Mesendoderm (in vitro differentiated cells): Measurements from ENCODE around the gene SRRM3.
A peak's percentile ranks its signal among the peaks of the same experiment; 100 is the strongest.
"Not testable (repeated sequence)": the region's sequence is repeated elsewhere in the genome, so short reads cannot be mapped to it uniquely, and the experiment has no call there.

Experiments used
- DNase-seq: peaks from one replicate; pipeline ENCODE4 v3.0.0; 2013
- H2AK5ac ChIP-seq: 2 replicates; pipeline ENCODE4 v1.6.1; 2013; ENCODE audit warnings: low read length, inconsistent platforms
- H2BK120ac ChIP-seq: 2 replicates; pipeline ENCODE4 v1.6.1; 2013; ENCODE audit warnings: low read depth, mild to moderate bottlenecking, low read length, moderate library complexity, mixed read lengths
- H2BK15ac ChIP-seq: replicated peaks from 2 replicates; pipeline ENCODE4 v1.6.1; 2013; ENCODE audit warnings: low read depth, mild to moderate bottlenecking, moderate library complexity
- H2BK5ac ChIP-seq: 2 replicates; pipeline ENCODE4 v1.6.1; 2013; ENCODE audit warnings: low read length, inconsistent platforms
- H3K18ac ChIP-seq: 2 replicates; pipeline ENCODE4 v1.6.1; 2013; ENCODE audit warnings: mild to moderate bottlenecking, low read length, mixed read lengths
- H3K23ac ChIP-seq: one replicate; pipeline ENCODE4 v1.6.1; 2013; ENCODE audit warnings: low read length
- H3K27ac ChIP-seq: 2 replicates; pipeline ENCODE4 v1.5.1; 2013; ENCODE audit warnings: low read depth, mild to moderate bottlenecking, inconsistent platforms, low read length, moderate library complexity
- H3K27me3 ChIP-seq: 2 replicates; pipeline ENCODE4 v1.6.1; 2013; ENCODE audit warnings: low read length, control low read depth, mild to moderate bottlenecking, inconsistent platforms; ENCODE audit not compliant: insufficient read depth, poor library complexity
- H3K36me3 ChIP-seq: 2 replicates; pipeline ENCODE4 v1.6.1; 2013; ENCODE audit warnings: low read length, inconsistent platforms; ENCODE audit not compliant: control insufficient read depth, insufficient read depth
- H3K4ac ChIP-seq: one replicate; pipeline ENCODE4 v1.6.1; 2013; ENCODE audit warnings: low read depth, mild to moderate bottlenecking, low read length, moderate library complexity
- H3K4me1 ChIP-seq: 2 replicates; pipeline ENCODE4 v1.6.1; 2013; ENCODE audit warnings: low read depth, low read length, inconsistent platforms; ENCODE audit not compliant: control insufficient read depth
- H3K4me2 ChIP-seq: 2 replicates; pipeline ENCODE4 v1.6.1; 2013; ENCODE audit warnings: low read length
- H3K4me3 ChIP-seq: 2 replicates; pipeline ENCODE4 v1.5.1; 2013; ENCODE audit warnings: mild to moderate bottlenecking, low read length
- H3K56ac ChIP-seq: one replicate; pipeline ENCODE4 v1.6.1; 2013; ENCODE audit warnings: low read length
- H3K79me1 ChIP-seq: 2 replicates; pipeline ENCODE4 v1.6.1; 2013; ENCODE audit warnings: low read length, inconsistent platforms
- H3K79me2 ChIP-seq: 2 replicates; pipeline ENCODE4 v1.6.1; 2013; ENCODE audit warnings: mild to moderate bottlenecking, low read length; ENCODE audit not compliant: control insufficient read depth, insufficient read depth
- H3K9ac ChIP-seq: 2 replicates; pipeline ENCODE4 v1.6.1; 2013; ENCODE audit warnings: low read length, inconsistent platforms
- H4K5ac ChIP-seq: one replicate; pipeline ENCODE4 v1.6.1; 2013; ENCODE audit warnings: low read length
- H4K8ac ChIP-seq: one replicate; pipeline ENCODE4 v1.6.1; 2013; ENCODE audit warnings: low read depth, mild to moderate bottlenecking, control low read depth, low read length, moderate library complexity
- WGBS: extraction: QIAGEN DNeasy Blood & Tissue Kit; methylation state at CpG from one replicate; pipeline ENCODE4 v1.1.7; 2013; ENCODE audit warnings: low lambda C conversion rate, missing lambda C conversion rate; ENCODE audit not compliant: insufficient coverage; ENCODE audit errors: extremely low coverage; 5-methylcytosine and 5-hydroxymethylcytosine counted together

Gene SRRM3

DNA sequence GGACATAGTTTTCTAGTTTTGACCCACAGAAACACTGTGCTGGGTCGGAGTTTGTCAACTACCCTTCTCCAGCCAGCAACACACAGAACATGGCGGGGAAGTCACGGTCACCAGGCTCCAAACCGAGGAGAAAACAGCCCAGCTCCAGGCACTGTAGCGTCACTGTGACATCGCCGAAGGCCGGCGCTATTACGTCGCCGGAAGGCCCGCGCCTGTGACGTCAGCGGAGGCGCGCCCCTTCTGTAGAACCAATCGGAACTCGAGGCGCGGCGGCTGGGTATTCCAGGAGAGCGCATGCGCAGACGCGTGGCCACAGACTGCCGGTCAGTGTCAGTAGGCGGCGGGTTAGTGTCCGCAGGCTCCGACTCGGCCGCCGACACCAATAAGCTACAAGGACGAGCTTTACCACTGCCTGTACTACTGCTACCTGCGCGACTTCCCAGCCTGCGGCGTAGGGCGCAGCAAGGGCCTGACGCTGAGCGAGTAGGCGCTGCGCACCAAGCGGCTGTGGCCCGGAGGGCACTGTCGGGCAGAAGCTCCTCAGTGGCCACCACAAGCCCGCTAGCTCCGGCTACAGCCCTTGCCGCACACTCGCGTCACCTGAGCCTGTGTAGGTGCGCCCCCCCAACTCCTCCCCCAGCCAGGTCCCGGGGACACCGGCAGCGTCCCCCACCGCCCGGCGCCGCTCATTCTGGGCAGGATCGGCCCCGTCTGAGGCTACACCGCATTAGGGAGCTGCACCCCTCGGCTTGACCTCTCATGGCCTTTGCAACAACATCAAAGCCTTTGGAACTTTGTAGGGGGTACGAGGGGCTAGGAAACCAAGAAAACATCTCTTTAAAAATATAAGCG is 35.1 kb upstream of the SRRM3 start:
- WGBS, result no CpG with 5 or more reads among the region's 67 CpGs
- DNase-seq, result peak; percentile 97
- H3K4me3 ChIP-seq, result peak overlapping the region; percentile 64
- H2BK120ac ChIP-seq, result no peak overlapping the region
- H2BK5ac ChIP-seq, result no peak overlapping the region
- no peak overlapping the region for H3K18ac ChIP-seq
- H2BK15ac ChIP-seq, result no peak overlapping the region
- no peak overlapping the region for H3K27ac ChIP-seq
- no peak overlapping the region for H3K23ac ChIP-seq
- H3K4ac ChIP-seq, result no peak overlapping the region
- H4K8ac ChIP-seq, result peak overlapping the region; percentile 41
- H3K79me2 ChIP-seq, result no peaks in the 10 kb centered on the region
- no peaks in the 10 kb centered on the region for H3K79me1 ChIP-seq
- H3K56ac ChIP-seq, result peak overlapping the region; percentile 99
- H3K4me1 ChIP-seq, result no peaks in the 10 kb centered on the region
- no peaks in the 10 kb centered on the region for H3K36me3 ChIP-seq
- no peak overlapping the region for H2AK5ac ChIP-seq
- peak overlapping the region; percentile 93 for H3K9ac ChIP-seq
- H3K4me2 ChIP-seq, result peak overlapping the region; percentile 79
- no peak overlapping the region for H4K5ac ChIP-seq
- H3K27me3 ChIP-seq, result no peaks in the 10 kb centered on the region

DNA sequence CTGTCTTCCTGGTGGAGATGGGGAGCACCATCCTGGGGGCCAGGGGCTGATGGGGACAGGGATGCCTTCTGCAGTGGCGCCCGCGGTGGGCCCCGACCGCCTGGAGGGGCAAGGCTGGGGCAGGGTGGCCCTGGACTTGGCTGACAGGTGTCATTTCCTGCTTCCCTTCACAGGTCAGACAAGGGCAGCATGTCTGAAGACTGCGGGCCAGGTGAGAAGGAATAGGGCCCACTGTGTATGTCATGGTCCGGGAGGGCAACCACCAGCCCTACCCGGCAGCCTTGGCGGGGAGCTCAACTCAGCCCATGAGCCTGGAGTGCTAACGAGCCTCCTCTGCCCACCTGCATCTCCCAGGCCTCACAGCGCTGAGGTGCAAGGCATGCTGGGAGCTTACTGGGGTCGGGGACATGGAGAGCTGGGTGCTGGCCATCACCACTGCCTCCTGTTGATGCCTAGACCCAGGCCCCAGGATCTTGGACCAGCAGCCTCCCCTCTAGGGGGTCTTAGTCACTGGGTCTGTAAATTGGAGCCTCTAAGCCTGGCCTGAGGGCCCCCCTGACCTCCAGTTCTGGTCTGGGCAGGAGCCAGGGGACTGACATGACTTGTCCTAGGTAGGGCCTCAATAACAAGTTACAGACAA is 28.0 kb upstream of the SRRM3 start:
- H3K4ac ChIP-seq, result no peak overlapping the region
- no peak overlapping the region for H3K23ac ChIP-seq
- no peak overlapping the region for H4K8ac ChIP-seq
- no peaks in the 10 kb centered on the region for H3K79me1 ChIP-seq
- H3K27ac ChIP-seq, result no peak overlapping the region
- H3K4me1 ChIP-seq, result no peaks in the 10 kb centered on the region
- H3K9ac ChIP-seq, result no peak overlapping the region
- H3K27me3 ChIP-seq, result no peaks in the 10 kb centered on the region
- no peak for DNase-seq
- H3K18ac ChIP-seq, result no peak overlapping the region
- H3K36me3 ChIP-seq, result no peaks in the 10 kb centered on the region
- H2AK5ac ChIP-seq, result no peak overlapping the region
- H3K4me3 ChIP-seq, result no peak overlapping the region
- no peaks in the 10 kb centered on the region for H3K79me2 ChIP-seq
- no peak overlapping the region for H3K56ac ChIP-seq
- H2BK15ac ChIP-seq, result no peak overlapping the region
- no peak overlapping the region for H4K5ac ChIP-seq
- no peak overlapping the region for H2BK5ac ChIP-seq
- no peak overlapping the region for H2BK120ac ChIP-seq
- WGBS, result no CpG with 5 or more reads among the region's 12 CpGs
- H3K4me2 ChIP-seq, result no peak overlapping the region

DNA sequence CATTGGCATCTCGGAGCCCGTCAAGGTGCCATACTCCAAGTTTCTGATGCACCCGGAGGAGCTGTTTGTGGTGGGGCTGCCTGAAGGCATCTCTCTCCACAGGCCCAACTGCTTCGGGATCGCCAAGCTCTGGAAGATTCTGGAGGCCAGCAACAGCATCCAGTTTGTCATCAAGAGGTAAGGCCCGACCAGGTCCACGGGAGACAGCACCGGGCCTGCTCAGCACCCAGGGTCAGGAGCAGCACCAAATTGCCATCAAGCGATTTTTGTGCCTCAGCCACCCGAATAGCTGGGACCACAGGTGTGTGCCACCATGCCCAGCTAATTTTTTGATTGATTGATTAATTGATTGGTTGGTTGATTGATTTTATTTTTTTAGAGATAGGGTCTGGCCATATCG is 24.7 kb upstream of the SRRM3 start:
- WGBS, result no CpG with 5 or more reads among the region's 11 CpGs
- H3K27me3 ChIP-seq, H3K4me1 ChIP-seq, H3K36me3 ChIP-seq, H3K56ac ChIP-seq, H2BK120ac ChIP-seq, H2BK15ac ChIP-seq, H2AK5ac ChIP-seq, H3K9ac ChIP-seq, H3K4me3 ChIP-seq, DNase-seq, H3K79me2 ChIP-seq, H3K4me2 ChIP-seq, H4K8ac ChIP-seq, H3K27ac ChIP-seq, H3K18ac ChIP-seq, H2BK5ac ChIP-seq, H4K5ac ChIP-seq, H3K4ac ChIP-seq, H3K23ac ChIP-seq, H3K79me1 ChIP-seq: not testable (repeated sequence)

DNA sequence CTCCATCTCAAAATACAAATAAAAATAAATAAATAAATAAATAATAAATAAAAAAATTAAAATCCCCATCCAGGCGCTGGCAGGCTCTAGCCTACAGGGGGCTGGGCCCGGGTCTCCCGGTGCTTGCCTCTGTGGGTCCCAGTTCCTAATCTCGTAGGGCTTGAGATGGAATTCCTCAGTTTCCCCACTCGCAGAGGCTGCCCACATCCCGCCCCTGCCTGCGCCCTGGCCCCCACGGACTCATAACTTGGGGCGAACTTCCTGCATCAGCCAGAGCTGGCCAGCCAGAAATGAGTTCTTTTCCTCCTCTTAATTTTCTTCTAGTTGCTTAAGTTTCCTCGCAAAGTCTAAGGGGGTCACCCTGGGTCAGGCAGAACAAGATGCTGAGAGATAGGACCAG is 22.0 kb upstream of the SRRM3 start:
- no peak overlapping the region for H2BK5ac ChIP-seq
- H3K56ac ChIP-seq, result no peak overlapping the region
- WGBS, result no CpG with 5 or more reads among the region's 10 CpGs

DNA sequence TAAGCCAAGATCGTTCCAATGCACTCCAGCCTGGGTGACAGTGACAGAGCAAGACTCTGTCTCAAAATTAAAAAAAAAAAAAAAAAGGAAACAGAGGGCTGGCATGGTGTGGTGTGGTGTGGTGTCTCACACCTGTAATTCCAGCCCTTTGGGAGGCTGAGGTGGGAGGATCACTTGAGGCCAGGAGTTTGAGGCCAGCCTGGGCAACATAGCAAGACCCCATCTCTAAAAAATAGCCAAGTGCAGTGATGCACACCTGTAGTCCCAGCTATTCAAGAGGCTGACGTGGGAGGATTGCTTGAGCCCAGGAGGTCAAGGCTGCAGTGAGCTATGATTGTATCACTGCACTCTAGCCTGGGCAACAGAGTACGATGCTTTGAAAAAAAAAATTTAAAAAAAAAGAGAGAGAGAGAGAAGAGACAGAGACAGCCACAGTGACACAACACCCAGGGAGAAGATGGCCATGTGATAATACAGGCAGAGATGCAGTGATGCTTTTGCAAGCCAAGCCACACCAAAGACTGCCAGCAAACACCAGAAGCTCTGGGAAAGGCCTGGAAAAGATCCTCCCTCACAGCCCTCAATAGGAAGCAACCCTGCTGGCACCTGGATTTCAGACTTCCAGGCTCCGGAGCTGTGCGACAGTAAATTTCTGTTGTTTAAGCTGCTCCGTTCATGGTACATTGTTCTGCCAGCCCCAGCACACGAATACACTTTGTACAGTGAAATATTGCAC is 19.3 kb upstream of the SRRM3 start:
- DNase-seq, result no peak
- Histone ChIP-seq H3K36me3 (no peaks in the 10 kb centered on the region), H3K4ac (no peak overlapping the region), H3K56ac (no peak overlapping the region), H3K9ac (no peak overlapping the region), H3K79me2 (no peaks in the 10 kb centered on the region), H2BK120ac (no peak overlapping the region), H2BK5ac (no peak overlapping the region), H3K4me3 (no peak overlapping the region), H3K79me1 (no peaks in the 10 kb centered on the region), H3K23ac (no peak overlapping the region), H3K4me2 (no peak overlapping the region), H4K5ac (no peak overlapping the region), H3K18ac (no peak overlapping the region), H2BK15ac (no peak overlapping the region), H3K27me3 (no peaks in the 10 kb centered on the region), H4K8ac (no peak overlapping the region), H3K4me1 (no peaks in the 10 kb centered on the region), H2AK5ac (no peak overlapping the region), H3K27ac (no peak overlapping the region)
- WGBS, result no CpG with 5 or more reads among the region's 7 CpGs

More for the DNA sequence above, 22.0 kb upstream of the SRRM3 start:
- Histone ChIP-seq H3K79me2 (no peaks in the 10 kb centered on the region), H2BK15ac (no peak overlapping the region), H2BK120ac (no peak overlapping the region), H3K23ac (no peak overlapping the region), H3K36me3 (no peaks in the 10 kb centered on the region), H3K9ac (no peak overlapping the region), H3K27me3 (no peaks in the 10 kb centered on the region), H4K5ac (no peak overlapping the region), H3K4ac (no peak overlapping the region), H3K18ac (no peak overlapping the region), H3K4me2 (no peak overlapping the region), H4K8ac (no peak overlapping the region), H3K4me3 (no peak overlapping the region), H3K27ac (no peak overlapping the region), H3K4me1 (no peaks in the 10 kb centered on the region), H2AK5ac (no peak overlapping the region), H3K79me1 (no peaks in the 10 kb centered on the region)
- DNase-seq, result no peak
